ENCODE data around the gene DAAM1. TPM values are rescaled to one million over a fixed set of nuclear protein-coding genes. Genes with fewer than 3 reads are reported as not detected.

DAAM1 gene
- polyA plus RNA-seq, 1 of the 3 experiments (the other 2 are of a cell fraction): 5.1 TPM

DNA sequence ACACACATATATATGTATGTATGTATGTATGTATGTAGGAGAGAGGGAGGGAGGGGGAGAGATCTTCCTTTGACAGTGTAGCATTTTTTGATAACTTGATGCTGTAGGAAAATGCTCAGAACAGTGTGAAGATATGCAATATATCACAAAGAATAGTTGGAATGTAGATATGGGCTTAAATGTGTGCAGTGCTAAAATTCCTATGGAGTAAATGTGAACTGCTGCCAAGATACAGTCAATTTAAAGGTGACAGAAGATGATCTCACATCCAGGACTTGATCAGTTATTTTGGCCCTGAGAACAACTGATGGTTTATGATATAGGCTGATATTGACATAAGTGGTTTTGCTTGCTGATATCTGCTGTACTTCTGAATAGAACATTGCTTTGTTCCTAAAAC, 84.2 kb downstream of the DAAM1 start:
- Histone ChIP-seq H3K4me3 (ENCODE audit: low read depth in 2 of 2, low read length in 1 of 2) (no peak overlapping the region), H3K79me2 (ENCODE audit: insufficient read depth) (no peaks in the 10 kb centered on the region), H2AFZ (ENCODE audit: low read depth) (no peak overlapping the region), H3F3A (replicated peaks; ENCODE audit: insufficient read depth) (peaks cover 35% of the 10 kb centered on the region), H4K20me1 (ENCODE audit: insufficient read depth) (no peaks in the 10 kb centered on the region), H3K27ac (ENCODE audit: low read depth in 2 of 2, low read length in 1 of 2) (no peak overlapping the region), H3K4me1 (ENCODE audit: control insufficient read depth in 1 of 2, insufficient read depth in 2 of 2, low read depth in 1 of 2, low read length in 1 of 2) (peaks cover 0 to 35% of the 10 kb centered on the region in 2 experiments), H3K9ac (no peak overlapping the region), H3K9me2 (no peaks in the 10 kb centered on the region), H3K27me3 (ENCODE audit: insufficient read depth) (no peaks in the 10 kb centered on the region), H3K36me3 (replicated peaks in 1 of 2; ENCODE audit: control insufficient read depth in 1 of 2, insufficient read depth in 2 of 2, low read length in 1 of 2) (peaks cover 0 to 5% of the 10 kb centered on the region in 2 experiments), H3K4me2 (no peak overlapping the region), H3K9me3 (no peaks in the 10 kb centered on the region)
- TF ChIP-seq YY1 (IDR thresholded peaks at IDR 0.05; ENCODE audit: low read depth) (no peak), MAX (IDR thresholded peaks at IDR 0.05; ENCODE audit: low read depth) (no peak), MEF2A (IDR thresholded peaks at IDR 0.05; ENCODE audit: borderline replicate concordance, low read depth) (no peak), FOSL2 (IDR thresholded peaks at IDR 0.05; ENCODE audit: borderline replicate concordance, low read depth) (no peak), ELF1 (IDR thresholded peaks at IDR 0.05) (no peak), RAD21 (IDR thresholded peaks at IDR 0.05; ENCODE audit: low read length) (no peak), POLR2AphosphoS5 (IDR thresholded peaks at IDR 0.05; ENCODE audit: low read depth, low read length) (no peak), NFIC (IDR thresholded peaks at IDR 0.05; ENCODE audit: borderline replicate concordance) (no peak), CHD2 (IDR thresholded peaks at IDR 0.05; ENCODE audit: low read length, partially characterized antibody) (no peak), IRF3 (IDR thresholded peaks at IDR 0.05; ENCODE audit: low read depth, low read length) (no peak), REST (IDR thresholded peaks at IDR 0.05; ENCODE audit: low read depth, low read length) (no peak), GATA2 (CRISPR knock-in tag; IDR thresholded peaks at IDR 0.05) (no peak), ZBTB33 (IDR thresholded peaks at IDR 0.05; ENCODE audit: borderline replicate concordance, low read depth) (no peak), RXRA (IDR thresholded peaks at IDR 0.05; ENCODE audit: borderline replicate concordance, low read depth) (no peak), RCOR1 (IDR thresholded peaks at IDR 0.05; ENCODE audit: low read length) (no peak), FOXJ3 (CRISPR knock-in tag; IDR thresholded peaks at IDR 0.05) (no peak), TAF1 (IDR thresholded peaks at IDR 0.05; ENCODE audit: borderline replicate concordance, low read depth, low read length) (no peak)
- TF ChIP-seq, protein P1, sequence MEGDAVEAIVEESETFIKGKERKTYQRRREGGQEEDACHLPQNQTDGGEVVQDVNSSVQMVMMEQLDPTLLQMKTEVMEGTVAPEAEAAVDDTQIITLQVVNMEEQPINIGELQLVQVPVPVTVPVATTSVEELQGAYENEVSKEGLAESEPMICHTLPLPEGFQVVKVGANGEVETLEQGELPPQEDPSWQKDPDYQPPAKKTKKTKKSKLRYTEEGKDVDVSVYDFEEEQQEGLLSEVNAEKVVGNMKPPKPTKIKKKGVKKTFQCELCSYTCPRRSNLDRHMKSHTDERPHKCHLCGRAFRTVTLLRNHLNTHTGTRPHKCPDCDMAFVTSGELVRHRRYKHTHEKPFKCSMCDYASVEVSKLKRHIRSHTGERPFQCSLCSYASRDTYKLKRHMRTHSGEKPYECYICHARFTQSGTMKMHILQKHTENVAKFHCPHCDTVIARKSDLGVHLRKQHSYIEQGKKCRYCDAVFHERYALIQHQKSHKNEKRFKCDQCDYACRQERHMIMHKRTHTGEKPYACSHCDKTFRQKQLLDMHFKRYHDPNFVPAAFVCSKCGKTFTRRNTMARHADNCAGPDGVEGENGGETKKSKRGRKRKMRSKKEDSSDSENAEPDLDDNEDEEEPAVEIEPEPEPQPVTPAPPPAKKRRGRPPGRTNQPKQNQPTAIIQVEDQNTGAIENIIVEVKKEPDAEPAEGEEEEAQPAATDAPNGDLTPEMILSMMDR (IDR thresholded peaks at IDR 0.05): no peak
- TF ChIP-seq, protein P2, sequence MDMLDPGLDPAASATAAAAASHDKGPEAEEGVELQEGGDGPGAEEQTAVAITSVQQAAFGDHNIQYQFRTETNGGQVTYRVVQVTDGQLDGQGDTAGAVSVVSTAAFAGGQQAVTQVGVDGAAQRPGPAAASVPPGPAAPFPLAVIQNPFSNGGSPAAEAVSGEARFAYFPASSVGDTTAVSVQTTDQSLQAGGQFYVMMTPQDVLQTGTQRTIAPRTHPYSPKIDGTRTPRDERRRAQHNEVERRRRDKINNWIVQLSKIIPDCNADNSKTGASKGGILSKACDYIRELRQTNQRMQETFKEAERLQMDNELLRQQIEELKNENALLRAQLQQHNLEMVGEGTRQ (IDR thresholded peaks at IDR 0.05; ENCODE audit: borderline replicate concordance, low read depth, low read length): no peak
- no peak for DNase-seq
- POLR2A ChIA-PET: no interaction called here
- CTCF ChIA-PET: no interaction called here
